Chondrocyte (in vitro differentiated cells): ENCODE results near the gene B3GALT6. TPM values are rescaled to one million over a fixed set of nuclear protein-coding genes. Genes with fewer than 3 reads are reported as not detected.

ENCODE experiments used
- DNase-seq: peaks from one replicate; pipeline ENCODE4 v3.0.0; 2021; ENCODE audit warnings: mixed read lengths, low spot score
- H3K27ac Mint-ChIP-seq: one replicate; pipeline ENCODE4 v1.8.0; 2021; ENCODE audit warnings: mild to moderate bottlenecking, moderate library complexity, mixed read lengths; ENCODE audit not compliant: unreplicated experiment
- H3K27me3 Mint-ChIP-seq: 2 replicates; pipeline ENCODE4 v1.8.0; 2021; ENCODE audit warnings: low read depth, mixed read lengths
- H3K36me3 Mint-ChIP-seq: 2 replicates; pipeline ENCODE4 v1.8.0; 2021; ENCODE audit warnings: low read depth, mixed read lengths
- H3K4me1 Mint-ChIP-seq: 2 replicates; pipeline ENCODE4 v1.8.0; 2021; ENCODE audit warnings: low read depth, mild to moderate bottlenecking, mixed read lengths
- H3K4me3 Mint-ChIP-seq: one replicate; pipeline ENCODE4 v1.8.0; 2021; ENCODE audit warnings: mild to moderate bottlenecking, moderate library complexity, mixed read lengths; ENCODE audit not compliant: unreplicated experiment
- H3K9me3 Mint-ChIP-seq: 2 replicates; pipeline ENCODE4 v1.8.0; 2021; ENCODE audit warnings: low read depth, mixed read lengths
- total RNA-seq: library from RNA; stranded (reverse); gene quantifications from 3 replicates; pipeline ENCODE4 v1.2.1, GENCODE V29; 2021
- TF ChIP-seq, protein P1 (sequence below): fragments of 200-600 bp; sonication (generic); IDR thresholded peaks from 2 replicates; pipeline ENCODE4 v1.5.0; 2021; ENCODE audit warnings: antibody characterized with exemption, mild to moderate bottlenecking, moderate library complexity

Gene B3GALT6
- total RNA-seq, 1 donor from 2014 or later: 39.6 TPM

DNA sequence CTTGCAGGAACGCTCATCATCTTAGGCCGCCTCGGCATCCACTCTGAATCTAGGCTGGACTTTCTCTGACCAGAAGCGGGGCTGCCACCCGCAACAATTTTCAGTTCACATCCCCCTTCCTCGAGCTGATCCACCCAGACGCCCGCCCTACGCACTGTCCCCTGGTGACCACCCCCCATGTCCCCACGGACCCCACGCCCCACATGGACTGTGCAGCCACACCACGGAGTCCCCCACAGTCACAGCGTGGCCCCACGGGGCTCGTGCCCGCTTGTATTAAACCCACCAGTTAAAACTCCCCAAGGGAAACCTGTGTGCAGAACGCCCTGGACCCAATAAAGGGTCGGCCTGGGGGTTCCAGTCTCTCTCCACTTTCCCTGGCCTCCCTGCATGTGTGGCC lies 27.5 kb downstream of the B3GALT6 start:
- H3K27ac Mint-ChIP-seq: no peak overlapping the region
- H3K9me3 Mint-ChIP-seq: no peaks in the 10 kb centered on the region
- H3K4me1 Mint-ChIP-seq: peaks cover 11% of the 10 kb centered on the region
- no peaks in the 10 kb centered on the region for H3K27me3 Mint-ChIP-seq
- no peak overlapping the region for H3K4me3 Mint-ChIP-seq
- peaks cover 27% of the 10 kb centered on the region for H3K36me3 Mint-ChIP-seq
- TF ChIP-seq, protein P1, sequence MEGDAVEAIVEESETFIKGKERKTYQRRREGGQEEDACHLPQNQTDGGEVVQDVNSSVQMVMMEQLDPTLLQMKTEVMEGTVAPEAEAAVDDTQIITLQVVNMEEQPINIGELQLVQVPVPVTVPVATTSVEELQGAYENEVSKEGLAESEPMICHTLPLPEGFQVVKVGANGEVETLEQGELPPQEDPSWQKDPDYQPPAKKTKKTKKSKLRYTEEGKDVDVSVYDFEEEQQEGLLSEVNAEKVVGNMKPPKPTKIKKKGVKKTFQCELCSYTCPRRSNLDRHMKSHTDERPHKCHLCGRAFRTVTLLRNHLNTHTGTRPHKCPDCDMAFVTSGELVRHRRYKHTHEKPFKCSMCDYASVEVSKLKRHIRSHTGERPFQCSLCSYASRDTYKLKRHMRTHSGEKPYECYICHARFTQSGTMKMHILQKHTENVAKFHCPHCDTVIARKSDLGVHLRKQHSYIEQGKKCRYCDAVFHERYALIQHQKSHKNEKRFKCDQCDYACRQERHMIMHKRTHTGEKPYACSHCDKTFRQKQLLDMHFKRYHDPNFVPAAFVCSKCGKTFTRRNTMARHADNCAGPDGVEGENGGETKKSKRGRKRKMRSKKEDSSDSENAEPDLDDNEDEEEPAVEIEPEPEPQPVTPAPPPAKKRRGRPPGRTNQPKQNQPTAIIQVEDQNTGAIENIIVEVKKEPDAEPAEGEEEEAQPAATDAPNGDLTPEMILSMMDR: no peak
- DNase-seq: no peak

DNA sequence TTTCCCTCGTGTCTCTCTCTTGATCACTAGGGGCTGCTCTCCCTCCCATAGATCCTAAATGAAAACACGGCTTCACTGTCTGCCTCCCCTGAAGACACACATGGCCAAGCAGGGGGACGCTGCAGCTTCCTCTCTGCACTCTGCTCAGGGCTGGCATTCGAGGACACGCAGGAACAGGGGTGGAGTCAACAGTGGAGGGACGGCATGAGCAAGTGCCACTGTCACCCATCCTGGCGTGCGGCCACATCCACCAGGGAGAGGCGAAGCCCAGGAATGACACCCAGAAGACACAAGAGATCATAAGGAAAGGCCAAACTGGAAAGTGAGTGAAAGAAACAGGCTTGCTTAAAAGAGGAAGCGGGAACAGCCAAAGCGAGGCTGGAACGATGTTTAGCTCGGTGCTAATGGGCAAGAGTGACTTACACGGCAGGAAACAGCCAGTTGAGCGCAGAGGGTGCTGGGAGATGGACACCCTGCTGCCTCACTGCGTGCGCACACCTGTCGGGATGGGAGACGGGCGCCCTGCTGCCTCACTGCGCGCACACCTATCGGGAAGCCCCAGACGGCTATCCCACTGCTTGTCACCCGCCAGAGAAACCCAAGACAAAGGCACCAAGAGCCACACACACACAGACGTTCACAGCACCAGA lies 28.0 kb downstream of the B3GALT6 start:
- Mint-ChIP-seq H3K27ac (no peak overlapping the region), H3K27me3 (no peaks in the 10 kb centered on the region), H3K9me3 (no peaks in the 10 kb centered on the region), H3K36me3 (peaks cover 27% of the 10 kb centered on the region), H3K4me3 (no peak overlapping the region), H3K4me1 (peaks cover 17% of the 10 kb centered on the region)
- no peak for DNase-seq
- TF ChIP-seq, protein P1: no peak

DNA sequence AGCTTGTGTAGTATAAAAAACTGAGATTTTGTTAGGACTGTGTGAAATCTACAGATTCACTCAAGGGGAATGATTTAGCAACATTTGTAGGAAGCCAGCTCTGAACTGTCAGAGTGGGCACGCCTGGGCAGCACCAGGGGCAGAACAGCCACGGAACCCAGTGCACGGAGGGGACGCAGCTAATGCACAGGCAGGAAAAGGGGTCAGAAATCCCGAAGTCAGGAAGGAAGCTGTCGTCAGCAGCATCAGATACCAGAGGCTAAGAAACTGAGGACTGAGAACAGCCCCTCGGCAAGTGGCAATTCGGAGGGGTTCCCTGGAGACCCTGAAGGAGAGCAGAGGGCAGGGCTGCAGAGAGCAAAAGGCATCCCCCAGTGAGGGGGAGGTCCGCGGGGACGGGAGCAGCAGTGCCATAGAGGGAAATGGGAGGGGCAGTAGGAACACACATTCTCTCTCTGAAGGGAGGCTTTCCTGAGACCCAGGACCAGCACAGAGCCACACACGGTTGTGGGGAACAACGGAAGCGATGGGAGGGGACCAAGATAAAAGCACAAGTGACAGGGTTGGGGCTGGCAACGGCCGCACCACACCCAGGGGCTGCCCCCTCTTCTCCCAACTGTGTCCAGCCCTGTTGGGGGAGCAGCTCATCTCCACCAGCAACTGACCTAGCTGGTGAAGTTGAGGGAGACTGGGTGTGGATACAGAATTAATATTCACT lies 29.0 kb downstream of the B3GALT6 start:
- Mint-ChIP-seq H3K36me3 (peaks cover 29% of the 10 kb centered on the region), H3K27me3 (no peaks in the 10 kb centered on the region), H3K4me1 (peaks cover 26% of the 10 kb centered on the region), H3K27ac (no peak overlapping the region), H3K9me3 (no peaks in the 10 kb centered on the region), H3K4me3 (no peak overlapping the region)
- no peak for DNase-seq
- TF ChIP-seq, protein P1: no peak

DNA sequence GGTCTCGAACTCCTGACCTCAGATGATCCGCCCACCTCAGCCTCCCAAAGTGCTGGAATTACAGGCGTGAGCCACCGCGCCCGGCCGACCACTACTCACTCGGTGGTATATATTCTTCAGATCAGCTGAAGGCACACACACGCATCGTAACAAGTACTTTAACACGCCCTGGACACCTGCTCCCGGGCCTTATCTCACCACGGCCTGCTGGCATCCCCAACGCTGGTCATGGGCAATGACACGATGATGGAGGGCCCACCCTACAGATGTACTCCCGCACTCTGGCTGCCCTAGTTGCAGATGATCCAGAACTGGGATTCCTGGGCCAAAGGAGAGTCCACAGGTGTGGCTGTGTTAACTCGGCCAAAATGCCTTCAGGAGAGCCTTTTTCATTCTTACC lies 30.0 kb downstream of the B3GALT6 start:
- H3K4me1 Mint-ChIP-seq: peaks cover 29% of the 10 kb centered on the region
- no peak overlapping the region for H3K4me3 Mint-ChIP-seq
- TF ChIP-seq, protein P1: no peak
- H3K27me3 Mint-ChIP-seq: no peaks in the 10 kb centered on the region
- no peak overlapping the region for H3K27ac Mint-ChIP-seq
- DNase-seq: no peak
- H3K9me3 Mint-ChIP-seq: no peaks in the 10 kb centered on the region
- H3K36me3 Mint-ChIP-seq: peaks cover 26% of the 10 kb centered on the region

DNA sequence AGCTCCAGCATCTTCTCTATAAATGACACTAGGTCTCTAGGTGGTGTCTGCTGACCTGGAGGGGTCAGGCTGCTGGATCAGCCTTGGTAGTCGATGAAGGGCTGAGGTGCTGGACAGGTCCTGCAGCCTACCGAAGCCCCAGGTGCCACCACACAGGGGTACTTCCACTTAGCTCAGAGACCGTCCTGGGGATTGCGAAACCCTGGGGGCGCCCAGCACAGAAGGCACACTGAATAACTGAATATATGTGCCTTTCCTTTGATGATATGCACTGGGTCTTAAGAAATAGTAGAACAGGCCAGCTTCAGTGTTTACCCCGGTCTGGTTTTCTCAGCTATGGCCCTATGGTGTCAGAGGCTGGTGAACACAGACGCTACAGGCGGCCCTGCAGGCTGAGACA lies 30.7 kb downstream of the B3GALT6 start:
- TF ChIP-seq, protein P1: no peak
- no peaks in the 10 kb centered on the region for H3K27me3 Mint-ChIP-seq
- no peak overlapping the region for H3K27ac Mint-ChIP-seq
- H3K36me3 Mint-ChIP-seq: peaks cover 25% of the 10 kb centered on the region
- no peaks in the 10 kb centered on the region for H3K9me3 Mint-ChIP-seq
- no peak overlapping the region for H3K4me3 Mint-ChIP-seq
- DNase-seq: no peak
- peaks cover 29% of the 10 kb centered on the region for H3K4me1 Mint-ChIP-seq
